GM12878 (cell line): ENCODE data around the gene PGBD4.

Source experiments
- BMI1 ChIP-seq: fragments of 450-650 bp; IDR thresholded peaks from 2 replicates; pipeline ENCODE4 v1.6.1; 2016; ENCODE audit warnings: mild to moderate bottlenecking, moderate library complexity, borderline replicate concordance
- BRCA1 ChIP-seq: IDR thresholded peaks from 2 replicates; pipeline ENCODE4 v1.6.1; 2011; ENCODE audit warnings: low read depth, low read length, improper control_type of control experiment
- JUNB ChIP-seq: IDR thresholded peaks from 2 replicates; pipeline ENCODE4 v1.6.1; 2016; ENCODE audit warnings: antibody characterized with exemption, mild to moderate bottlenecking
- MYC ChIP-seq: IDR thresholded peaks from 2 replicates; pipeline ENCODE4 v1.6.1; 2011; ENCODE audit warnings: mild to moderate bottlenecking, low read length, moderate library complexity, inconsistent platforms; ENCODE audit not compliant: insufficient read depth, insufficient replicate concordance, insufficient read length, severe bottlenecking
- NFYB ChIP-seq: IDR thresholded peaks from 2 replicates; pipeline ENCODE4 v1.6.1; 2011; ENCODE audit warnings: low read depth, mild to moderate bottlenecking, low read length, improper control_type of control experiment, moderate library complexity; ENCODE audit not compliant: insufficient read depth
- POLR2A ChIP-seq: IDR thresholded peaks from 2 replicates; pipeline ENCODE4 v1.6.1; 2011; ENCODE audit warnings: low read depth, mild to moderate bottlenecking, low read length
- POU2F2 ChIP-seq: IDR thresholded peaks from 3 replicates; pipeline ENCODE4 v1.6.1; 2011; ENCODE audit warnings: low read depth, mild to moderate bottlenecking, low read length, borderline replicate concordance
- RAD21 ChIP-seq: IDR thresholded peaks from 2 replicates; pipeline ENCODE4 v1.6.1; 2011; ENCODE audit warnings: mild to moderate bottlenecking, low read depth, low read length, moderate library complexity; ENCODE audit not compliant: insufficient read depth
- SP1 ChIP-seq: IDR thresholded peaks from one replicate; pipeline ENCODE4 v1.6.1; 2011; ENCODE audit warnings: low read depth, low read length
- YBX1 ChIP-seq: fragments of 450-650 bp; IDR thresholded peaks from 2 replicates; pipeline ENCODE4 v1.6.1; 2016; ENCODE audit warnings: antibody characterized with exemption
- TF ChIP-seq, protein P1 (sequence below), 3 experiments: IDR thresholded peaks in 2 of 3; conservative IDR thresholded peaks in 1 of 3; 2 replicates each; pipeline ENCODE4 v1.5.1; 2011; ENCODE audit warnings: low read depth in 3 of 3, low read length in 3 of 3, mild to moderate bottlenecking in 3 of 3, control low read depth in 2 of 3, moderate library complexity in 2 of 3, inconsistent platforms in 1 of 3, mixed read lengths in 1 of 3; ENCODE audit not compliant: control insufficient read depth in 2 of 3, insufficient read depth in 1 of 3; ENCODE audit errors: extremely low read depth in 1 of 3
- TF ChIP-seq, protein P2 (sequence below): IDR thresholded peaks from 2 replicates; pipeline ENCODE4 v1.6.1; 2011; ENCODE audit warnings: borderline replicate concordance, low read depth, mild to moderate bottlenecking, moderate library complexity, mixed read lengths, low read length; ENCODE audit not compliant: insufficient read depth; ENCODE audit errors: extremely low read length
- TF ChIP-seq, protein P3 (sequence below): IDR thresholded peaks from 2 replicates; pipeline ENCODE4 v1.6.1; 2012; ENCODE audit warnings: low read depth, low read length, improper control_type of control experiment
- TF ChIP-seq, protein P4 (sequence below): IDR thresholded peaks from 2 replicates; pipeline ENCODE4 v1.6.1; 2012; ENCODE audit warnings: mild to moderate bottlenecking, low read depth, low read length

DNA sequence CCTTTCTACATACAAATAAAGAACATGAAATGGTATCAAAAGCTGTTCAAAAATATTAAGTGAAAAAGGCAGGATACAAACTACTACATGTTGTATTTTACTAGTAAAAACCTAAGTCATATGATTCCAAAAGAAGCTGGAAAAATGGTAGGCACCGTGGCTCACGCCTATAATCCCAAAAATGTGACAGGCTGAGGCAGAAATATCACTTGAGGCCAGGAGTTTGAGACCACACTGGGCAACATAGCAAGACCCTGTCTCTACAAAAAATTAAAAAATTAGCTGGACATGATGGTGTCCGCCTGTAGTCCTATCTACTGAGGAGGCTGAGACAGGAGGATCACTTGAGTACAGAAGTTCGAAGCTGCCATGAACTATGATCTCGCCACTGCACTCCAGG, 2.0 kb upstream of the PGBD4 start:
- TF ChIP-seq, protein P1, sequence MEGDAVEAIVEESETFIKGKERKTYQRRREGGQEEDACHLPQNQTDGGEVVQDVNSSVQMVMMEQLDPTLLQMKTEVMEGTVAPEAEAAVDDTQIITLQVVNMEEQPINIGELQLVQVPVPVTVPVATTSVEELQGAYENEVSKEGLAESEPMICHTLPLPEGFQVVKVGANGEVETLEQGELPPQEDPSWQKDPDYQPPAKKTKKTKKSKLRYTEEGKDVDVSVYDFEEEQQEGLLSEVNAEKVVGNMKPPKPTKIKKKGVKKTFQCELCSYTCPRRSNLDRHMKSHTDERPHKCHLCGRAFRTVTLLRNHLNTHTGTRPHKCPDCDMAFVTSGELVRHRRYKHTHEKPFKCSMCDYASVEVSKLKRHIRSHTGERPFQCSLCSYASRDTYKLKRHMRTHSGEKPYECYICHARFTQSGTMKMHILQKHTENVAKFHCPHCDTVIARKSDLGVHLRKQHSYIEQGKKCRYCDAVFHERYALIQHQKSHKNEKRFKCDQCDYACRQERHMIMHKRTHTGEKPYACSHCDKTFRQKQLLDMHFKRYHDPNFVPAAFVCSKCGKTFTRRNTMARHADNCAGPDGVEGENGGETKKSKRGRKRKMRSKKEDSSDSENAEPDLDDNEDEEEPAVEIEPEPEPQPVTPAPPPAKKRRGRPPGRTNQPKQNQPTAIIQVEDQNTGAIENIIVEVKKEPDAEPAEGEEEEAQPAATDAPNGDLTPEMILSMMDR (IDR thresholded peaks at IDR 0.05 in 2 of 3, conservative IDR thresholded peaks at IDR 0.05 in 1 of 3; ENCODE audit: control insufficient read depth in 2 of 3, extremely low read depth in 1 of 3, insufficient read depth in 1 of 3, low read depth in 3 of 3, low read length in 3 of 3): no peak
- TF ChIP-seq, protein P2, sequence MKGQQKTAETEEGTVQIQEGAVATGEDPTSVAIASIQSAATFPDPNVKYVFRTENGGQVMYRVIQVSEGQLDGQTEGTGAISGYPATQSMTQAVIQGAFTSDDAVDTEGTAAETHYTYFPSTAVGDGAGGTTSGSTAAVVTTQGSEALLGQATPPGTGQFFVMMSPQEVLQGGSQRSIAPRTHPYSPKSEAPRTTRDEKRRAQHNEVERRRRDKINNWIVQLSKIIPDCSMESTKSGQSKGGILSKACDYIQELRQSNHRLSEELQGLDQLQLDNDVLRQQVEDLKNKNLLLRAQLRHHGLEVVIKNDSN: no peak
- TF ChIP-seq JUNB: no peak
- TF ChIP-seq SP1: no peak
- no peak for TF ChIP-seq YBX1
- TF ChIP-seq MYC: no peak
- no peak for TF ChIP-seq BMI1
- TF ChIP-seq POU2F2: no peak
- no peak for TF ChIP-seq POLR2A
- TF ChIP-seq NFYB: no peak
- TF ChIP-seq, protein P3, sequence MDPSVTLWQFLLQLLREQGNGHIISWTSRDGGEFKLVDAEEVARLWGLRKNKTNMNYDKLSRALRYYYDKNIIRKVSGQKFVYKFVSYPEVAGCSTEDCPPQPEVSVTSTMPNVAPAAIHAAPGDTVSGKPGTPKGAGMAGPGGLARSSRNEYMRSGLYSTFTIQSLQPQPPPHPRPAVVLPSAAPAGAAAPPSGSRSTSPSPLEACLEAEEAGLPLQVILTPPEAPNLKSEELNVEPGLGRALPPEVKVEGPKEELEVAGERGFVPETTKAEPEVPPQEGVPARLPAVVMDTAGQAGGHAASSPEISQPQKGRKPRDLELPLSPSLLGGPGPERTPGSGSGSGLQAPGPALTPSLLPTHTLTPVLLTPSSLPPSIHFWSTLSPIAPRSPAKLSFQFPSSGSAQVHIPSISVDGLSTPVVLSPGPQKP: no peak
- no peak for TF ChIP-seq BRCA1
- TF ChIP-seq RAD21: no peak
- TF ChIP-seq, protein P4, sequence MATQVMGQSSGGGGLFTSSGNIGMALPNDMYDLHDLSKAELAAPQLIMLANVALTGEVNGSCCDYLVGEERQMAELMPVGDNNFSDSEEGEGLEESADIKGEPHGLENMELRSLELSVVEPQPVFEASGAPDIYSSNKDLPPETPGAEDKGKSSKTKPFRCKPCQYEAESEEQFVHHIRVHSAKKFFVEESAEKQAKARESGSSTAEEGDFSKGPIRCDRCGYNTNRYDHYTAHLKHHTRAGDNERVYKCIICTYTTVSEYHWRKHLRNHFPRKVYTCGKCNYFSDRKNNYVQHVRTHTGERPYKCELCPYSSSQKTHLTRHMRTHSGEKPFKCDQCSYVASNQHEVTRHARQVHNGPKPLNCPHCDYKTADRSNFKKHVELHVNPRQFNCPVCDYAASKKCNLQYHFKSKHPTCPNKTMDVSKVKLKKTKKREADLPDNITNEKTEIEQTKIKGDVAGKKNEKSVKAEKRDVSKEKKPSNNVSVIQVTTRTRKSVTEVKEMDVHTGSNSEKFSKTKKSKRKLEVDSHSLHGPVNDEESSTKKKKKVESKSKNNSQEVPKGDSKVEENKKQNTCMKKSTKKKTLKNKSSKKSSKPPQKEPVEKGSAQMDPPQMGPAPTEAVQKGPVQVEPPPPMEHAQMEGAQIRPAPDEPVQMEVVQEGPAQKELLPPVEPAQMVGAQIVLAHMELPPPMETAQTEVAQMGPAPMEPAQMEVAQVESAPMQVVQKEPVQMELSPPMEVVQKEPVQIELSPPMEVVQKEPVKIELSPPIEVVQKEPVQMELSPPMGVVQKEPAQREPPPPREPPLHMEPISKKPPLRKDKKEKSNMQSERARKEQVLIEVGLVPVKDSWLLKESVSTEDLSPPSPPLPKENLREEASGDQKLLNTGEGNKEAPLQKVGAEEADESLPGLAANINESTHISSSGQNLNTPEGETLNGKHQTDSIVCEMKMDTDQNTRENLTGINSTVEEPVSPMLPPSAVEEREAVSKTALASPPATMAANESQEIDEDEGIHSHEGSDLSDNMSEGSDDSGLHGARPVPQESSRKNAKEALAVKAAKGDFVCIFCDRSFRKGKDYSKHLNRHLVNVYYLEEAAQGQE: no peak
